PC-9 (cell line): ENCODE results near the gene NAT16. TPM values are rescaled to one million over a fixed set of nuclear protein-coding genes. Genes with fewer than 3 reads are reported as not detected.

Source experiments
- BruUV-seq: library from RNA; stranded (reverse); fragments of 400-500 nt; replicated peaks from 2 replicates; lab custom pipeline; 2021; lab: Mats Ljungman, UMichigan
- CTCF ChIA-PET: fragments of 300-600 bp; sonication (Branson Sonifier 250); formaldehyde crosslinking; loops from one replicate; lab custom pipeline; 2022; ENCODE audit warnings: antibody characterized with exemption; lab: Charles Lee
- POLR2A ChIA-PET: fragments of 300-600 bp; sonication (Branson Sonifier 250); formaldehyde crosslinking; loops from one replicate; lab custom pipeline; 2022; ENCODE audit warnings: antibody characterized with exemption; ENCODE audit not compliant: unreplicated experiment; lab: Charles Lee
- DNase-seq, 2 experiments: peaks; one replicate each; pipeline versions ENCODE4 v3.0.0 to v3.0.0-alpha.2; 2015 to 2022; ENCODE audit warnings: mixed read lengths in 1 of 2
- H2AFZ ChIP-seq: fragments of 200-600 bp; sonication (generic); 2 replicates; pipeline ENCODE4 v1.8.1; 2017; ENCODE audit warnings: antibody characterized with exemption
- H3F3A ChIP-seq: fragments of 200-600 bp; sonication (generic); 2 replicates; pipeline ENCODE4 v1.8.1; 2017; ENCODE audit warnings: antibody characterized with exemption, mild to moderate bottlenecking, low read depth; ENCODE audit not compliant: insufficient read depth
- H3K27ac ChIP-seq: fragments of 200-600 bp; sonication (generic); 2 replicates; pipeline ENCODE4 v1.6.1; 2016; ENCODE audit warnings: mixed run types
- H3K27me3 ChIP-seq: fragments of 200-600 bp; sonication (generic); 2 replicates; pipeline ENCODE4 v1.6.1; 2016; ENCODE audit warnings: low read depth, mixed run types; ENCODE audit not compliant: insufficient read depth
- H3K36me3 ChIP-seq: fragments of 200-600 bp; sonication (generic); 2 replicates; pipeline ENCODE4 v1.6.1; 2016; ENCODE audit warnings: low read depth, mixed run types
- H3K4me1 ChIP-seq: fragments of 200-600 bp; sonication (generic); replicated peaks from 2 replicates; pipeline ENCODE4 v1.6.1; 2016; ENCODE audit warnings: mixed run types; ENCODE audit not compliant: insufficient read depth
- H3K4me2 ChIP-seq: fragments of 200-600 bp; sonication (generic); 2 replicates; pipeline ENCODE4 v1.6.1; 2017; ENCODE audit warnings: mixed run types
- H3K4me3 ChIP-seq: fragments of 200-600 bp; sonication (generic); 2 replicates; pipeline ENCODE4 v1.6.1; 2016; ENCODE audit warnings: mixed run types
- H3K79me2 ChIP-seq: fragments of 200-600 bp; sonication (generic); 2 replicates; pipeline ENCODE4 v1.6.1; 2017; ENCODE audit warnings: low read depth, mixed run types
- H3K9me2 ChIP-seq: fragments of 200-600 bp; sonication (generic); 2 replicates; pipeline ENCODE4 v1.8.1; 2017; ENCODE audit warnings: mild to moderate bottlenecking; ENCODE audit not compliant: insufficient read depth
- H3K9me3 ChIP-seq: fragments of 200-600 bp; sonication (generic); 2 replicates; pipeline ENCODE4 v1.8.1; 2016; ENCODE audit warnings: low read depth; ENCODE audit not compliant: insufficient read depth
- H4K20me1 ChIP-seq: fragments of 200-600 bp; sonication (generic); 2 replicates; pipeline ENCODE4 v1.8.1; 2017; ENCODE audit not compliant: insufficient read depth
- CTCF ChIP-seq: fragments of 200-600 bp; sonication (generic); conservative IDR thresholded peaks from 2 replicates; pipeline ENCODE4 v1.6.1; 2017; ENCODE audit warnings: mixed run types, antibody characterized with exemption, mild to moderate bottlenecking, moderate library complexity
- EZH2 ChIP-seq: fragments of 200-600 bp; sonication (generic); IDR thresholded peaks from 2 replicates; pipeline ENCODE4 v1.8.0; 2017; ENCODE audit warnings: antibody characterized with exemption, low read depth
- intact Hi-C: fragments of 100-400 bp; cut with micrococcal nuclease; formaldehyde crosslinking; loops from one replicate; pipeline ENCODE4 v1.10.0; 2022; ENCODE audit not compliant: unreplicated experiment
- total RNA-seq: library from RNA; stranded (reverse); gene quantifications from 2 replicates; pipeline ENCODE4 v1.2.3, GENCODE V29; 2021

NAT16 gene
- total RNA-seq, 1 experiment from 2014 or later, result not detected

GRCh38 chr7:101186194-101186593 lies 6.1 kb upstream of the NAT16 start:
- H4K20me1 ChIP-seq, result no peaks in the 10 kb centered on the region
- H3K4me1 ChIP-seq, result no peaks in the 10 kb centered on the region
- H3K4me2 ChIP-seq, result no peak overlapping the region
- ChIA-PET CTCF (interaction anchor here (0.6 kb wide), 1 partner anchor 87 kb away, joined by 3 read pairs; no protein-coding TSS in a partner anchor), POLR2A (interaction anchor here (0.6 kb wide), 1 partner anchor 101 kb away, joined by 8 read pairs; the partner anchor contains the start of gene TRIM56)
- no peak overlapping the region for H2AFZ ChIP-seq
- no peaks in the 10 kb centered on the region for H3K79me2 ChIP-seq
- no peak overlapping the region for H3K27ac ChIP-seq
- intact Hi-C loops, result no loop called here
- no peak for DNase-seq
- H3K9me3 ChIP-seq, result no peaks in the 10 kb centered on the region
- TF ChIP-seq EZH2, result no peak
- TF ChIP-seq CTCF, result no peak
- no peaks in the 10 kb centered on the region for H3F3A ChIP-seq
- H3K36me3 ChIP-seq, result no peaks in the 10 kb centered on the region
- H3K4me3 ChIP-seq, result no peak overlapping the region
- no peaks in the 10 kb centered on the region for H3K9me2 ChIP-seq
- BruUV-seq, result no TSS peak
- no peaks in the 10 kb centered on the region for H3K27me3 ChIP-seq

GRCh38 chr7:101185258-101185839 lies 5.3 kb upstream of the NAT16 start:
- TF ChIP-seq CTCF (no peak), EZH2 (no peak)
- Histone ChIP-seq H3K4me2 (no peak overlapping the region), H3K27me3 (no peaks in the 10 kb centered on the region), H3K4me3 (no peak overlapping the region), H3K27ac (no peak overlapping the region), H3K9me2 (no peaks in the 10 kb centered on the region), H3K4me1 (no peaks in the 10 kb centered on the region), H3F3A (no peaks in the 10 kb centered on the region), H3K9me3 (no peaks in the 10 kb centered on the region), H3K36me3 (no peaks in the 10 kb centered on the region), H2AFZ (no peak overlapping the region), H4K20me1 (no peaks in the 10 kb centered on the region), H3K79me2 (no peaks in the 10 kb centered on the region)
- intact Hi-C loops, result no loop called here
- POLR2A ChIA-PET, result no interaction called here
- DNase-seq, result no peak
- CTCF ChIA-PET, result no interaction called here
- no TSS peak for BruUV-seq

- CTCF ChIA-PET, result no interaction called here
- H3K4me2 ChIP-seq, result no peak overlapping the region
These were observed 380 bp downstream of the NAT16 start for GRCh38 chr7:101179713-101180112.

More at GRCh38 chr7:101179713-101180112, 380 bp downstream of the NAT16 start:
- no peaks in the 10 kb centered on the region for H3K9me3 ChIP-seq
- no peaks in the 10 kb centered on the region for H3K9me2 ChIP-seq
- H3K79me2 ChIP-seq, result no peaks in the 10 kb centered on the region
- no peaks in the 10 kb centered on the region for H4K20me1 ChIP-seq
- no peak overlapping the region for H3K27ac ChIP-seq
- POLR2A ChIA-PET, result no interaction called here
- H3F3A ChIP-seq, result no peaks in the 10 kb centered on the region
- H2AFZ ChIP-seq, result no peak overlapping the region
- H3K36me3 ChIP-seq, result no peaks in the 10 kb centered on the region
- H3K4me3 ChIP-seq, result no peak overlapping the region
- intact Hi-C loops, result no loop called here
- no peaks in the 10 kb centered on the region for H3K4me1 ChIP-seq
- peaks cover 33% of the 10 kb centered on the region for H3K27me3 ChIP-seq
- BruUV-seq, result no TSS peak
- no peak for DNase-seq
- TF ChIP-seq CTCF (no peak), EZH2 (no peak)
